Calu3 (cell line): ENCODE measurements around the gene THADA. TPM values are rescaled to one million over a fixed set of nuclear protein-coding genes. Genes with fewer than 3 reads are reported as not detected.

ENCODE experiments used
- BruUV-seq: library from RNA; stranded (reverse); fragments of 400-500 nt; replicated peaks from 2 replicates; lab custom pipeline; 2021; lab: Mats Ljungman, UMichigan
- CTCF ChIA-PET: fragments of 300-600 bp; sonication (Branson Sonifier 250); formaldehyde crosslinking; loops from one replicate; lab custom pipeline; 2022; ENCODE audit warnings: antibody characterized with exemption; lab: Charles Lee
- DNase-seq: peaks from one replicate; pipeline ENCODE4 v3.0.0; 2022
- H3K27ac Mint-ChIP-seq: one replicate; pipeline ENCODE4 v1.8.0; 2022; ENCODE audit warnings: mixed read lengths; ENCODE audit not compliant: unreplicated experiment
- H3K27me3 Mint-ChIP-seq: one replicate; pipeline ENCODE4 v1.8.0; 2022; ENCODE audit warnings: mixed read lengths; ENCODE audit not compliant: unreplicated experiment
- H3K36me3 Mint-ChIP-seq: one replicate; pipeline ENCODE4 v1.8.0; 2022; ENCODE audit warnings: mild to moderate bottlenecking, moderate library complexity, mixed read lengths; ENCODE audit not compliant: insufficient read depth, unreplicated experiment
- H3K4me1 Mint-ChIP-seq: one replicate; pipeline ENCODE4 v1.8.0; 2022; ENCODE audit warnings: mild to moderate bottlenecking, low read depth, mixed read lengths; ENCODE audit not compliant: unreplicated experiment
- H3K4me3 Mint-ChIP-seq: one replicate; pipeline ENCODE4 v1.8.0; 2022; ENCODE audit warnings: mild to moderate bottlenecking, low read depth, moderate library complexity, mixed read lengths; ENCODE audit not compliant: unreplicated experiment
- H3K9me3 Mint-ChIP-seq: one replicate; pipeline ENCODE4 v1.8.0; 2022; ENCODE audit warnings: low read depth, mixed read lengths; ENCODE audit not compliant: unreplicated experiment
- intact Hi-C: fragments of 100-400 bp; cut with micrococcal nuclease; formaldehyde crosslinking; loops from one replicate; pipeline ENCODE4 v1.10.0; 2022; ENCODE audit not compliant: unreplicated experiment
- total RNA-seq: library from RNA; stranded (reverse); gene quantifications from 2 replicates; pipeline ENCODE4 v1.2.3, GENCODE V29; 2022
- TF ChIP-seq, protein P1 (sequence below): fragments of 200-600 bp; IDR thresholded peaks from one replicate; pipeline ENCODE4 v1.8.0; 2022; ENCODE audit warnings: antibody characterized with exemption; ENCODE audit not compliant: unreplicated experiment

The THADA gene
- total RNA-seq, 1 experiment from 2014 or later = 35.5 TPM

DNA sequence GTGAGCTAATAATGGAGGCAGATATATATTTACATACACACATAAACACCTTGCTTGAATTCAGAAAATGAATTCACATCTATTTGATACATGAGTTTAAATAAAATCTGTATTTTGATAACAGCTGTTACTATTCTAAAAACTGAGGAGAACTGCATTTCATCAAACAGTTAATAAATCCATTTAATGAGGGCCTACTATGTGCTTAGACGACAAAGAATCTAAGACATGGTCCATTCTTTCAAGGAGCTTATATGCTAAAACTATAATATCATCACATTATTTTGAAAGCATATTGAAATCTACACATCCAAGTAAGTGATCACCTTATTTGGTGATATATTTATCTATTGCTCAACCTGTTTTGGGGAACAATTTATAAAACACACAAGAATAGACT lies 278.6 kb downstream of the THADA start:
- peaks cover 8% of the 10 kb centered on the region for H3K4me1 Mint-ChIP-seq
- BruUV-seq = no TSS peak
- no peak overlapping the region for H3K4me3 Mint-ChIP-seq
- no peak for DNase-seq
- intact Hi-C loops = no loop called here
- TF ChIP-seq, protein P1, sequence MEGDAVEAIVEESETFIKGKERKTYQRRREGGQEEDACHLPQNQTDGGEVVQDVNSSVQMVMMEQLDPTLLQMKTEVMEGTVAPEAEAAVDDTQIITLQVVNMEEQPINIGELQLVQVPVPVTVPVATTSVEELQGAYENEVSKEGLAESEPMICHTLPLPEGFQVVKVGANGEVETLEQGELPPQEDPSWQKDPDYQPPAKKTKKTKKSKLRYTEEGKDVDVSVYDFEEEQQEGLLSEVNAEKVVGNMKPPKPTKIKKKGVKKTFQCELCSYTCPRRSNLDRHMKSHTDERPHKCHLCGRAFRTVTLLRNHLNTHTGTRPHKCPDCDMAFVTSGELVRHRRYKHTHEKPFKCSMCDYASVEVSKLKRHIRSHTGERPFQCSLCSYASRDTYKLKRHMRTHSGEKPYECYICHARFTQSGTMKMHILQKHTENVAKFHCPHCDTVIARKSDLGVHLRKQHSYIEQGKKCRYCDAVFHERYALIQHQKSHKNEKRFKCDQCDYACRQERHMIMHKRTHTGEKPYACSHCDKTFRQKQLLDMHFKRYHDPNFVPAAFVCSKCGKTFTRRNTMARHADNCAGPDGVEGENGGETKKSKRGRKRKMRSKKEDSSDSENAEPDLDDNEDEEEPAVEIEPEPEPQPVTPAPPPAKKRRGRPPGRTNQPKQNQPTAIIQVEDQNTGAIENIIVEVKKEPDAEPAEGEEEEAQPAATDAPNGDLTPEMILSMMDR = no peak
- CTCF ChIA-PET = interaction anchor here (0.6 kb wide), 1 partner anchor 110 kb away, joined by 4 read pairs; no protein-coding TSS in a partner anchor
- no peak overlapping the region for H3K27ac Mint-ChIP-seq
- no peaks in the 10 kb centered on the region for H3K36me3 Mint-ChIP-seq
- H3K27me3 Mint-ChIP-seq = no peaks in the 10 kb centered on the region
- H3K9me3 Mint-ChIP-seq = no peaks in the 10 kb centered on the region

DNA sequence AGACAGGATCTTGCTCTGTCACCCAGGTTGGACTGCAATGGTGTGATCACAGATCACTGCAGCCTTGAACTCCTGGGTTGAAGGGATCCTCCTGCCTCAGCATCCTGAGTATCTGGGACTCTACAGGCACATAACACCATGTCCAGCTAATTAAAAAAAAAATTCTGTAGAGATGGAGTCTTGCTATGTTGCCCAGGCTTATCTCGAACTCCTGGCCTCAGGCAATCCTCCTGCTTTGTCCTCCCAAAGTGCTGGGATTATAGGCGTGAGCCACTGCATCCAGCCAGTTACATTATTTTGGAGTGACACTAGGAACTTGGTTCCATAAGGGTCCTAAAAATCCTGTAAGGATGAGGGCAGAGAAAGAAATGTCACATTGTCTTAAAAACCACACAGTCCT lies 280.4 kb downstream of the THADA start:
- BruUV-seq = no TSS peak
- Mint-ChIP-seq H3K4me1 (peaks cover 24% of the 10 kb centered on the region), H3K9me3 (no peaks in the 10 kb centered on the region), H3K27me3 (no peaks in the 10 kb centered on the region), H3K4me3 (no peak overlapping the region), H3K27ac (no peak overlapping the region), H3K36me3 (no peaks in the 10 kb centered on the region)
- intact Hi-C loops = no loop called here
- CTCF ChIA-PET = no interaction called here
- no peak for DNase-seq
- TF ChIP-seq, protein P1 = no peak

DNA sequence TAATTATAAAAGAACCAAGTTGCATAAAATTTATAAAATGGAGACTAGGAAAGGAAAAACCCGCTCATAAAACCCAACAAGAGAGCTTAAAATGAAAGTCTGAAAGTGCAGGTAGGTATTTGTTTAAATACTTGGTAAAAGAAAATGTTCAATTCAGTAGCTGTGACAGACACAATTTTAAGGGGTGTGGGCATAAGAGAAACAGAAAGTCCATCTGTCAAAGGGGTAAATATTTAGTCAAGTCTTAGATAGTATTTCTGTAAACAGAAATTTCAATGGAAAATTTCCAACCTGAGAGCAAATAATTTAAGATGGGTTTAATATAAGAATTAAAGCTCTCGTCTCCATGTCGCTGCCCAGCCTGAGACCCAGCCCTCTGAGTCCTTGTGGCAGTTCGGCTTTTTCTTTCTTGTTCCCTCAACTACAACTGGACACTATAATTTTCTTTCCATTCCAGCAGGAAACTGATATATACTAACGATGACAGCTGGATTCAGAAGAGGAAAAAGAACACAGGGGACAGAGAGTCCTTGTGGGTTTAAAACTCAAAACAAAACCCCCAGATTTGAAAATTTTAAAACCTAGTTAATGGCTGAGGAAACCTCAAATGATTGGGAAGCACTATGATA lies 281.4 kb downstream of the THADA start:
- no peak for DNase-seq
- H3K4me1 Mint-ChIP-seq = peaks cover 25% of the 10 kb centered on the region
- intact Hi-C loops = no loop called here
- TF ChIP-seq, protein P1 = no peak
- H3K36me3 Mint-ChIP-seq = no peaks in the 10 kb centered on the region
- no peak overlapping the region for H3K27ac Mint-ChIP-seq
- H3K4me3 Mint-ChIP-seq = no peak overlapping the region
- H3K9me3 Mint-ChIP-seq = no peaks in the 10 kb centered on the region
- CTCF ChIA-PET = interaction anchor here (0.6 kb wide), 1 partner anchor 11 kb away, joined by 4 read pairs; no protein-coding TSS in a partner anchor
- H3K27me3 Mint-ChIP-seq = no peaks in the 10 kb centered on the region
- no TSS peak for BruUV-seq

DNA sequence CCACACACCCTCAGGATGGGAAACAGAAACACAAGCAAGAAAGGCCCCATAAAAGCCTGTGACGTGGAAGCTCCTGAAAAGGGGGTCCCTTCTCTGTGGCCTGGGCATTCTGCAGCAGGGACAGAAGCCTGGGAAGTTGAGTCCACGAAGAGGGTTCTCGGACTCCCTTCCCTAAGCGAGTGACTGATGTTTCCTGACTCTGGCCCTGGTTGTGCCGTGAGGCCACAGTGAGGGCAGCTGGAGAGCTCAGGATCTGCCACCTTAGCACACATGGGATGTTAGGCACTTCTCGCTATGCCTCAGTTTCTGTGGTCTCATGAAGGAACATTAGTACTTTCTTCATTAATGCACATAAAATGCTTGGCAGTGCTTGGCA lies 282.2 kb downstream of the THADA start:
- no peak overlapping the region for H3K4me3 Mint-ChIP-seq
- TF ChIP-seq, protein P1 = no peak
- H3K27me3 Mint-ChIP-seq = no peaks in the 10 kb centered on the region
- H3K9me3 Mint-ChIP-seq = no peaks in the 10 kb centered on the region
- peaks cover 25% of the 10 kb centered on the region for H3K4me1 Mint-ChIP-seq
- no TSS peak for BruUV-seq
- no peak overlapping the region for H3K27ac Mint-ChIP-seq
- DNase-seq = no peak
- no peaks in the 10 kb centered on the region for H3K36me3 Mint-ChIP-seq
- CTCF ChIA-PET = no interaction called here
- intact Hi-C loops = no loop called here
